GM21381 (cell line): ENCODE data around the gene NCAPG2.

Experiments used
- ATAC-seq: cut with Tn5 transposase; IDR thresholded peaks from one replicate; pipeline ENCODE4 v1.9.1; 2021; ENCODE audit warnings: mild to moderate bottlenecking, moderate library complexity; ENCODE audit not compliant: unreplicated experiment

The NCAPG2 gene, protein sequence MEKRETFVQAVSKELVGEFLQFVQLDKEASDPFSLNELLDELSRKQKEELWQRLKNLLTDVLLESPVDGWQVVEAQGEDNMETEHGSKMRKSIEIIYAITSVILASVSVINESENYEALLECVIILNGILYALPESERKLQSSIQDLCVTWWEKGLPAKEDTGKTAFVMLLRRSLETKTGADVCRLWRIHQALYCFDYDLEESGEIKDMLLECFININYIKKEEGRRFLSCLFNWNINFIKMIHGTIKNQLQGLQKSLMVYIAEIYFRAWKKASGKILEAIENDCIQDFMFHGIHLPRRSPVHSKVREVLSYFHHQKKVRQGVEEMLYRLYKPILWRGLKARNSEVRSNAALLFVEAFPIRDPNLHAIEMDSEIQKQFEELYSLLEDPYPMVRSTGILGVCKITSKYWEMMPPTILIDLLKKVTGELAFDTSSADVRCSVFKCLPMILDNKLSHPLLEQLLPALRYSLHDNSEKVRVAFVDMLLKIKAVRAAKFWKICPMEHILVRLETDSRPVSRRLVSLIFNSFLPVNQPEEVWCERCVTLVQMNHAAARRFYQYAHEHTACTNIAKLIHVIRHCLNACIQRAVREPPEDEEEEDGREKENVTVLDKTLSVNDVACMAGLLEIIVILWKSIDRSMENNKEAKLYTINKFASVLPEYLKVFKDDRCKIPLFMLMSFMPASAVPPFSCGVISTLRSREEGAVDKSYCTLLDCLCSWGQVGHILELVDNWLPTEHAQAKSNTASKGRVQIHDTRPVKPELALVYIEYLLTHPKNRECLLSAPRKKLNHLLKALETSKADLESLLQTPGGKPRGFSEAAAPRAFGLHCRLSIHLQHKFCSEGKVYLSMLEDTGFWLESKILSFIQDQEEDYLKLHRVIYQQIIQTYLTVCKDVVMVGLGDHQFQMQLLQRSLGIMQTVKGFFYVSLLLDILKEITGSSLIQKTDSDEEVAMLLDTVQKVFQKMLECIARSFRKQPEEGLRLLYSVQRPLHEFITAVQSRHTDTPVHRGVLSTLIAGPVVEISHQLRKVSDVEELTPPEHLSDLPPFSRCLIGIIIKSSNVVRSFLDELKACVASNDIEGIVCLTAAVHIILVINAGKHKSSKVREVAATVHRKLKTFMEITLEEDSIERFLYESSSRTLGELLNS

DNA sequence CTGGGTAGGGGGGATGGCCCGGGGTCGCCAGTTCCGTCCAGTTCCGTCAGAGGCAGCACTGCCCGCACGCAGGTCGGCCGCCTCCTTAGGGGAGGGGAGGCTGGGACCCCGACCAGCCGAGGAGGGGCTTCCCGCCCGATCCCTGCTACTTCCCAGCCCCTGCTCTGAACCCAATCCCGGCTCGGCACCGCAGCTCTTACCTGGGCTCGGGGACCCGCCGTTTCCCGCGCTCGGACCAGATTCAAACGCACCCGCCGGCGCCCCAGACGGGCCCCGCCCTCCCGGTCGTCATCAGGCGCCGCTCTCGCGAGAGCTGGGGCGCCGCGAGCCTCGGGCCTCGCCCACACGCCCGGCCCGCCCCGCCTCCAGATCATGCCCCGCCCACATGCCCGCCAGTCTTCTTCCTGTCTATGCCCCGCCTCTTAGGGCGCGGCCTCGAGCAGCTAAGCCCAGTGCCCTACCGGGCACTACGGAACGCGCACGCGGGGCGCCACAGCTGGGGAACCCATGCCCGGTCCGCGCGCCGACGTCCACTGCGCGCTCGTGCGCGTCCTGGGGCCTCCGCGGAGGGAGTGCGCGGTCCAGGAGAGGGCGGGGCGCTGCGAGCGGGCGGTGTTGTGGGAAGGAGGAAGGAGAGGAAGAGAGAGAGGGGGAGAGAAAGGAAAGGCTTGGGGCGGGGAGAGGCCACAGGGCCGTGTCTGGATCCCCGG, at the start of gene NCAPG2:
Gene NCAPG2 (minus strand): TSS at position 281 of the 710 bp plus-strand sequence. CDS start 2,905 bp downstream, outside the sequence.
- ATAC-seq: peak; percentile 98

DNA sequence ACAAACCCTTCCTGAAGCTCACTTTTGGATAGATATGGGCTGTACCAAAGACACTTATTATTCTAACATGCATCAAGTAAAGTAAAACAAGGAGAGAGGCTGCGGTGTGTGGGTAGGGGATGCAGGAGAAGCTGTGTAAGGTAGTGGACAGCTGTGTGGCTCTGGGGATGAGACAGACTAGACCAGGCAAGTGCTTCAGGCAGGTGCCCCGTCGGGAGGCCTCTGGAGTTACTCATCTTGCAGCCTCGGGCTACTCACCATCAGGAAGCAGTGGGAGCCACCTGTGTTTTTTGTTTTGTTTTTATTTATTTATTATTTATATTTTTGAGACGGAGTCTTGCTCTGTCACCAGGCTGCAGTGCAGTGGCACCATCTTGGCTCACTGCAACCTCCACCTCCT, 49.3 kb upstream of the NCAPG2 start:
- ATAC-seq: no peak

DNA sequence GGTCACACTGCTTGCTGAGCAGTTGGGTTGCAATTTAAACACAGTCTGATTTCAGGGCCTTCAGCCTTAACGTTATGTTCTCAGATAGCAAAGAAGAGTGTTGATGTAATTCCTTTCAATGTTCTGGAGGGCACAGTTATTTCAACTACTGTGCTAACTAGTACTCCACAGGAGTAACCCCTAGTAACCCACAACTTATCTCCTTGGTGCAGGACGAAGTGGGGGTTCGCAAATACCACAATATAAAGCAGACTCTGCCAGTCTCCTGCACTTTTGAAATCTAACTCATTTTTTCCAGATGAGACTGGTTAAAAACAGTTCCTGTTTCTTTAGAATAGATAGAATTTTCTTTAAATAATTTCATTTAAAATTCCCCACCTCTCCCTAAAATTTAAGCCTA, 47.1 kb upstream of the NCAPG2 start:
- no peak for ATAC-seq

DNA sequence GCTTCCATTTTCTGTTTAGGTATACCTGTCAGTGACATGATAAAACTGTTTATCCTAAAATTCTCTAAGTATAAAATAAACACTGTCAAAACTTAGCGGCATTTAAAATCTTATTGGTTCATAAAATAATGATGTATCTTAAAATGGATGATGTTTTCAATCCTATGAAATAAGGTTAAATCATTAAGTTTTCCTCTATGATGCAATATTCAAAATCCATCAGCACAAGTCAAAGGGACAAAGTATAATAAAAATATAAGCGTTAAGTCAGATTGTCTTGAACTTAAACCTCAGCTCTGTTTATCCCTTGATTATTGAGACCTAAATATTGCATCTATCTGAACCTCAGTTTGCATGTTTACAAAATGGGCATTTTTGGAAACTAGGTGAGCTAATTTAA, 46.6 kb upstream of the NCAPG2 start:
- no peak for ATAC-seq

DNA sequence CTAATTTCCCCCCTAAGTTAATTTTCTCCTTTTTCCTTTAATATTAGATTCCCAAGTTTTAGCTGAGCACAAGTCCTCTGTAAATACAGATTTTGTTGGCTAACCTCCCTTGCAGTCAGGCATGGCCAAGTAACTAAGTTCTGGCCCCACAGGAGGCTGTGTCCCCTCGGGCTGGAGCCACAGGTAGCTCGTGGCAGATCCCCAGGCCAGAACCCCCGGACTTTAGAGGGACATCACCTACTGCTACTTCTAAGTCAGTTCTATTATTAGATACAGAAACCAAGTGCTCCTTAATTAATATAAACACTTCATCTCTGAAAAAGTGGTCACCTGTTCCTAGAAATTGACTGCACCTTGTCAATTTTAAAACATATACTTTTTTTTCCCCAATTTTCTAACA, 46.1 kb upstream of the NCAPG2 start:
- no peak for ATAC-seq

DNA sequence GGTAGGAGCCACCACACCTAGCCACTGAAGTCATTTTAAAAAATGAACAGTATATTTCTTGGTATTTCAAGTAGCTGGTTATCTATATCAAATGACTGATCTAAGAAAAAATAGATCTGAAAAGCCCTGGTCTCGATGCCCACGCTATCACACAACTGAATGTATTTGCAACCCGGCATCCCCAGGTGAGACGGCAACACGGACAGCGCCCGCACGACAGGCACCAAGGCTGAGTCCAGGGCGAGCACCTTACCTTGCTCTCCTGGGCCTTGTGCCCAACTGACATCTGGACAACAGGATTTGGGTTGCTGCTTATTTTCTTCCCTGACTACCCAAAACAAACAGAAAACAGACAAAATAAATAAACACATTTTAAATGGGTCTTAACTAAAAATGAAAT, 44.8 kb upstream of the NCAPG2 start:
- no peak for ATAC-seq

DNA sequence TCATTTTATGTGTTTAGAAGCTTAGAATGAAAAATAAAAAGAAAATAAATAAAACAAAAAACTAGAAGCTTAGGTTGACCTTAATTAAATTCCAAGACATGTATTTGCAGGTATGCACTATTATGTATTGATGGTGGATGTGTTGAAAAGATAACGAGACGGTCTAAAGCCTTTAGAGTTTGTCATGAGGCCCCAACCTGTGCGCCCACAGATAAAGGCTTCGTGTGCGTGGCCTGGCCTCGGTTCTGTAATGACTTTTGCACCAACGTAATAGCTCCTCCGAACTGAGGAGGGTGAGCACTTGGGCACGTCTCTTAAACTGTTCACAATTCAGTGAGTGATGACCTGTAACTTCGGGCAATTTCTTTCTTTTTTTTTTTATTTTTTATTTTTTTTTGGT, 43.7 kb upstream of the NCAPG2 start:
- ATAC-seq: no peak

DNA sequence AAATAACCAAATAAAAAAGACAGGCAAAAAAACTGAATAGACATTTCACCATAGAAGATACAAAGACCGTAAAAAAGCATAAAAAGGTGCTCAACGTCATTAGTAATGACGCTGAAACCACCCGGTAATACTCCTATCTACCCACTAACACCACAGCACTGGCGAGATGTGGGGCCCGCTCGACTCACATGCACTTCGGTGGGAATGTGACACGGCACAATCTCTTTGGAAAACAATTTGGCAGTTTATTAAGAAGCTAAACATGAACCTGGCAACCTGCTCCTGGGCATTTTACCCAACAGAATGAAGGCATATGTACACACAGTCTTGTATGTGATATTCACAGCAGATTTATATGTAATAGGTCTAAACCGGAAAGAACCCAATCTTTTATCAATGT, 42.8 kb upstream of the NCAPG2 start:
- ATAC-seq: no peak

DNA sequence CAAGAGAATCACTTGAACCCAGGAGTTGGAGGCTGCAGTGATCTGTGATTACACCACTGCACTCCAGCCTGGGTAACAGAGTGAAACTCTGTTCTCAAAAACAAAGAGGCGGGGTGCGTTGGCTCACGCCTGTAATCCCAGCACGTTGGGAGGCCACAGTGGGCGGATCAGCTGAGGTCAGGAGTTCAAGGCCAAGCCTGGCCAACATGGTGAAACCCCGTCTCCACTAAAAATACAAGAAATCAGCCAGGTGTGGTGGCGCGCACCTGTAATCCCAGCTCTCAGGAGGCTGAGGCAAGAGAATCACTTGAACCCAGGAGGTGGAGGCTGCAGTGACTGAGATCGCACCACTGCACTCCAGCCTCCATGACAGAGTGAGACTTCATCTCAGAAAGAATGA, 42.4 kb upstream of the NCAPG2 start:
- no peak for ATAC-seq

DNA sequence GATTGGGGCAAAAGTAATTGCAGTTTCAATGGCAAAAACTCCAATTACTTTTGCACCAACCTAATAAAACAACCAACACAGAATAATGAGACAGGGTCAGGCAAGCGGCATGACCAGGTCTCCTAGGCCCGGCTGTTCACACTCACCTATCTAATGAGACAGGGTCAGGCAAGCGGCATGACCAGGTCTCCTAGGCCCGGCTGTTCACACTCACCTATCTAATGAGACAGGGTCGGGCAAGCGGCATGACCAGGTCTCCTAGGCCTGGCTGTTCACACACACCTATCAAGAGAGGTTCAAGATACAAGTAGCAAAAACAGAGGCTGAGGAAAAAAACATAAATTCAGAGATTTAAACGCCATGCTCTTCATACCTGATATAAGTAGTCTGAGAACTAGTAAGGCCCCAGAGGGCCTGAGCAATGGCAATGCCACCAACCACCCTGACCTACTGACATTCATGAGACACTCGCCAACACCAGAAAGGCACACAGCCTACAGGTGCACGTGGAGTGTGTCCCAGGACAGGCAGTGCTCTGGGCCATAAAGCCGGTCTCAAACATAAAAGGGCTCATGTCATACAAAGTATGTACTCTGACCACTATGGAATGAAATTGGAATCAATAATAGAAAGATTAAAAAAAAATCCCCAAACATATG, 40.6 kb upstream of the NCAPG2 start:
- ATAC-seq: no peak

DNA sequence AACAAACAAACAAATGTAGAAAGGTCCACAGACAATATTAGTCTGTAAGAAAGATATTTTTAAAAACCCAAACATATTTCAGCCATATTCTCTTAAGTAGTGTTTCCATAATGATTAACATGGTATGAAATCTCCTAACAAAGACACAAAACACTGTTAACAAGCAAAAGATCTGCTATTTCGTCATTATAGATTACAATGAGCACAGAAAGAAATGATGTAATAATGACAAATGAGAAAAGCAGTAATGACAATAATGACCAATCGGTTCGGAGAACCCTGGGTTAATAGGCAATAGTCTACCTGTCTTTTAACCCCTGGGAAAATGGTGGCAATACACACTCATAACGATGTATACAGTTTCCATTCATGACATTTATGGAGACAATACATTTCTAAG, 39.5 kb upstream of the NCAPG2 start:
- no peak for ATAC-seq

DNA sequence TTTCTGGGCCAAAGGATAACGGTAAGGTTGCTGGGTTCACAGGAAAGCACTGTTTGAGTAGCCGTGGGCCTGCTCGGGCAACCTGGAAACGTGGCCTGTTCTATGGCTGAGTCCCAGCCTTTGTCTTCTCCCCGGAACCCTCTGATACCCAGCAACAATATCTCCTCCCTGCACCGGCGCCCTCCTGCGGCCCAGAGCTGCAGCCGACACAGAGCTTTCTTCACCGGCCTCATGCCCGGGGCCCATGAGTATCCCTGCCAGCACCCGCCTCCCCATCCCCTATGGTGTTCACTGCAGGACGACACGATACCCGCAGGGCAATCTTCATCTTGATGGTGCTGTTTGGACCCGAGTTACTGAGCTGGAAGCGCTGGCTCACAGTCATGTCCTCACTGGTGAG, 38.6 kb upstream of the NCAPG2 start:
- no peak for ATAC-seq

DNA sequence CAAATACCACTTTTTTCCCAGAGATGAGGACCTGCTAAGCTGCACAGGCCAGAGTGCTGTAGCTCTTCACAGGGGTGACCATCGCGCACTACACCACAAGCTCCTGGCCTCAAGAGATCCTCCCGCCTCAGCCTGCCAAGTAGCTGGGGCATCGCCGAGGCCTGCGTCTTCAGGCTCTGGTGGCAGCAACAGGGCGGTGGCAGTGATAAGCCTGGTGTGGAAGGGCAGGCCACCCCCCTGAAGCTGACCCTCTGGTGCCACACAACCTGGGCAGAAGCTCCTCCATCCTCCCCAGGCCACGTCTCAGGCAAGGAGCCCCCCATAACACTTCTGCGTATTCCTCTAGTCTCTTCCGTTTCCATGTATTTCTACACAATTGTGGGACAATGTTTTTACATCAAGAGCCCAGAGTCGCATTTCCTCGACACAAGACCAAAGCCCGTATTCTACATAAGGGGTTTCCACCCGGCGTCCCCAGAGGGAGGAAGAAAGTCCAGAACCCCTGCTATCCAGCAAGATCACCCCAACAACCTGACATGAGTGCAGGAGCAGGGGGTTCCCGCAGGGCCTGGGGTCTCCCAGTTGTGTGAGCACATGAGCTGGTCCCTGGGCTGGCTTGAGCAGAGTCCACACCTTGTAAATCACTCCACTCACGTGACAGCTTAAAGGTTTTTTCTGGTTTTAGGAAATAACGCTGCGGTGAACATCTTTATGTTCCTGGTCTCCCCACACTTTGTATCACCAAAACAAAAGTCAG, 37.6 kb upstream of the NCAPG2 start:
- ATAC-seq: no peak

DNA sequence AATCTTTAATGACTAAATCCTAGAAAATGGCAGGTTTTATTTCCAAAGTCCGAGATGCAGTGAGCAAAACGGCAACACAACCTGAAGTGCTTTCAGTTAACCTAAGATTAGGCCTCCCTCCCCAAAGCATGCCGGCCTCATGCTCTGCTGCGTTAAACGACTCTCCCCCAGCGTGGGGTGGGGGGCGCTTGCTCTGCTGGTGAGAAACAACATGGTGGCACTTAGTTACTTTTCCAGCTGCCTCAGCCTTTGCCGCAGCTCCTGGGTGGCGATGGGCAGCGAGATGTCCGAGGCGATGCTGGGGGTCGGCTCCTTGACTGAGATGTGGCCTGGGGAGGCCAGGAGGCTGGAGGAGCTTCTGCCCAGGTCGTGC, 36.7 kb upstream of the NCAPG2 start:
- no peak for ATAC-seq

DNA sequence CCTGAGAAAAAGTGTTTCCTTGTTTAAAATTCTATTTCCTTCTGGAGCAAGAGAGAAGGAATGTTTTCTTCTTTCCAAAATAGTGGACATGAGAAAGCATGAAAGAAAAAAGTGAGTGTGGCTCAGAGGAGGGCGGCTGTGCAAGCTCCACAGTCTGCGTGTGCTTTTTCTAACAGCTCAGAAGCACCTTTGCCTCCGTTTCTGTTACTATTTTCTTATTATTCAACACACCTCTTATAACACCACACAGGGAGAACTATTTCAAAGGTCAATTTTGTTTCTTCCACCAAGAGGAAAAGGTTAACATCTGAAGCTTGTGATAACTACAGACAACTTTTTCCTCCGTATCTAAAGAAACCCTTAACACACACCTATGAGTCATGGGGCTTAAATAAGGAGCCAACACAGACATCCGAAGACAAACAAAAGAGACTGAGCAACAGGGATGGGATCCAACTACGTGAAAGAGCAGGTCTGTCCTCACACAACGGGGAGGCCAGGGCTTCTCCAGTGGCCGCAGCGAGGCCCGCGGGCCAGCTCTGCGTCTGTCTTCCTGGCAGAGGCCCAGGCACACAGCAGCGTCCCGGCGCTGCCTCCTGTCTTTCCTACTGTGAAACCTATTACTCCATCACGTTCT, 36.2 kb upstream of the NCAPG2 start:
- no peak for ATAC-seq

DNA sequence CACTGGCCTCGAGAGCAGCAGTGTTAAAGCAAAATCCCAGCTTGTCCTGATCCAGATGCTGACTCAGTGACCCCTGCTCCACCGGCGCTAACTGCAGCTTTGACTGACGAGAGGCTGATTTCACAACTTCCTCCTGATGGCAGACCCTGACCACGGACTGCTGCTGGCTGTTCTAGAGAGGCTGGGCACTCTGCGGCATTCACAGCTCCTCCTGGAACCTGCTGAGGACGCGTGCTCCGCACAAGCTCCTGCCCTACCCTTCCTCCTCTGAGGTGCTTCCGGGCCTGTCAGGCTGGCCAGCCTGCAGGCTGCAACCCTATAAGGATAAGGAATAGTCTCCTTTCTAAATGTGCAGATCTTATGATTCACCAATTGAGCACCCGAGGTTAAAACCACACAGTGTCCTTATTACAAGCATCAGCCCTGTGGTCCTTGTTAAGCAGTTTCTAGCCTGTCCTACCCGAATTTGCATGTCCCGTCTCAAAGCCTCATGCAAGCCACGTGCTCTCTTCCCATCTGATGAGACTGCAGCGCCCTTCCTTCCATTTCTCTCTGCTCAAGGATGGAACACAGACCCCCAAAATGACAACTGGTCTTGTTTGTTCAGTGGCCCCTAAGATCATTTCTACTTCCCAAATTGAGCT, 35.5 kb upstream of the NCAPG2 start:
- no peak for ATAC-seq

DNA sequence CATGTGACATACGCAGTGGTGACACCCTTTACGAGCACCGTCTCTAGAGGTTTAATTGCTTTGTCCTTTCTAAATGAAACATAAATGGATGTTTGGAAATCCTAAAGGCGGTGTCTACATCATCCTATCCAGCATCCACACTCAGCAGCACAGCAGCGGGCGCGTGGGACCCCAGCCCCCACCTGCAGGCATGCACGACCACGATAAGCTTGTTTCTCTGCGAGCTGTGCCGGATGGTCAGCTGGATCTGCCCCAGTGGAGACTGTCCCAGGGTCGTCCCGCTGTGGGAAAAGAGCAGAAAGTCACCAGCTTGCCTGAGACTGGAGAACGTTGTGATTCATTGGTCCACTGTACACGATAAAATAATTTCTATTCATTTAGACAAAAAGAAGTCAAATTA, 34.2 kb upstream of the NCAPG2 start:
- no peak for ATAC-seq

DNA sequence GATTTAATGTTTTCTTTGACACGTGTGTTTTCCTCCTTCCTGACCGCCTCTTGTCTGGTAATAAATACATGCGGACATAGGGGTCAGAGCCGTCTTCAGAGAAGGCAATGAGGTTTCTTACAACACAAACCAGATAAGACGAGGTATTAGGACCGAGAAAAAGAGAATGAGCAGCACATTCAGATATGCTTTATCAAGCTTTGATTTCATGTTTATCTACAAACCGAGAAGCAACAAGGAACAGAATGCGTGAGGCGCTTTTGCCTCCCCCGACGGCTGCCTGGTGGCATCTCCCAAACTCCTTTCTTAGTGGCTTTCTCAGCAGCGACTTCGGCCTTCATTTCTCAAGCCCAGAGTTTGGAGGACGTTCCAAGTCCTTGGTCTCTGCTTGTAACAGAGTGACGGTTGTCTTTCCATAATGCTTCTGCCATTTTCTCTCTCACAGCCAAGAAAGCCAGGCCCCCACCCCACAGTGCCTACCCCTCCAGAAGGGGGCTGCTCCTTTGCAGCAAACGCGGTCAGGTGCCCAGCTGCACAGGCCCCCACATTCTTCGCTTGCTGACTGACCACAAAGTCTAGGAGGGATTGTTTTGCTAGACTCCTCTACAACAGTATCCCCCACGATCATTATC, 32.6 kb upstream of the NCAPG2 start:
- no peak for ATAC-seq
